ENCODE measurements around the gene CST2.

GRCh38 chr20:23856226-23856625, 29.7 kb upstream of the CST2 start:
- TF ChIP-seq POLR2A (IDR thresholded peaks at IDR 0.05): no peak
- TF ChIP-seq, protein P1, sequence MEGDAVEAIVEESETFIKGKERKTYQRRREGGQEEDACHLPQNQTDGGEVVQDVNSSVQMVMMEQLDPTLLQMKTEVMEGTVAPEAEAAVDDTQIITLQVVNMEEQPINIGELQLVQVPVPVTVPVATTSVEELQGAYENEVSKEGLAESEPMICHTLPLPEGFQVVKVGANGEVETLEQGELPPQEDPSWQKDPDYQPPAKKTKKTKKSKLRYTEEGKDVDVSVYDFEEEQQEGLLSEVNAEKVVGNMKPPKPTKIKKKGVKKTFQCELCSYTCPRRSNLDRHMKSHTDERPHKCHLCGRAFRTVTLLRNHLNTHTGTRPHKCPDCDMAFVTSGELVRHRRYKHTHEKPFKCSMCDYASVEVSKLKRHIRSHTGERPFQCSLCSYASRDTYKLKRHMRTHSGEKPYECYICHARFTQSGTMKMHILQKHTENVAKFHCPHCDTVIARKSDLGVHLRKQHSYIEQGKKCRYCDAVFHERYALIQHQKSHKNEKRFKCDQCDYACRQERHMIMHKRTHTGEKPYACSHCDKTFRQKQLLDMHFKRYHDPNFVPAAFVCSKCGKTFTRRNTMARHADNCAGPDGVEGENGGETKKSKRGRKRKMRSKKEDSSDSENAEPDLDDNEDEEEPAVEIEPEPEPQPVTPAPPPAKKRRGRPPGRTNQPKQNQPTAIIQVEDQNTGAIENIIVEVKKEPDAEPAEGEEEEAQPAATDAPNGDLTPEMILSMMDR (IDR thresholded peaks at IDR 0.05 in 8 of 11, conservative IDR thresholded peaks at IDR 0.05 in 3 of 11): no peak
- no peak for TF ChIP-seq POLR2AphosphoS5 (IDR thresholded peaks at IDR 0.05)
